GM12891 (cell line): ENCODE results near the gene SHISA8.
A peak's percentile ranks its signal among the peaks of the same experiment; 100 is the strongest.

Experiments
- DNase-seq: peaks from one replicate; pipeline ENCODE4 v3.0.0; 2011; ENCODE audit warnings: low spot score; ENCODE audit not compliant: insufficient read length
- FAIRE-seq: peaks from 2 replicates; lab custom pipeline; 2011; peaks lifted over from hg19 to GRCh38; lab: Jason Lieb, UNC
- PAX5 ChIP-seq: IDR thresholded peaks from 2 replicates; pipeline ENCODE4 v1.6.1; 2011; ENCODE audit warnings: low read length, moderate library complexity, mild to moderate bottlenecking; ENCODE audit not compliant: insufficient read depth, severe bottlenecking
- POLR2A ChIP-seq: IDR thresholded peaks from 2 replicates; pipeline ENCODE4 v1.6.1; 2011; ENCODE audit warnings: low read depth, low read length, control low read depth
- POLR2AphosphoS5 ChIP-seq: IDR thresholded peaks from 2 replicates; pipeline ENCODE4 v1.6.1; 2011; ENCODE audit warnings: low read depth, low read length, control low read depth
- POU2F2 ChIP-seq: IDR thresholded peaks from 2 replicates; pipeline ENCODE4 v1.6.1; 2011; ENCODE audit warnings: low read depth, mild to moderate bottlenecking, control low read depth, low read length, moderate library complexity
- SPI1 ChIP-seq: IDR thresholded peaks from 2 replicates; pipeline ENCODE4 v1.6.1; 2011; ENCODE audit warnings: low read depth, low read length, control low read depth
- TAF1 ChIP-seq: IDR thresholded peaks from 2 replicates; pipeline ENCODE4 v1.6.1; 2011; ENCODE audit warnings: low read depth, low read length, control low read depth

Gene SHISA8

GRCh38 chr22:41946629-41947423 lies 32.0 kb upstream of the SHISA8 start, which contains the start of gene CENPM:
Gene CENPM (minus strand): TSS chr22:41947152. CDS start chr22:41947076, 76 bp downstream.
- no peak for TF ChIP-seq TAF1
- FAIRE-seq: peak; percentile 96
- peak; percentile 79 for DNase-seq

GRCh38 chr22:41943661-41944209 lies 28.9 kb upstream of the SHISA8 start:
- FAIRE-seq (no peak), DNase-seq (no peak)
- TF ChIP-seq TAF1 (no peak), SPI1 (peak; percentile 33; the same call in 1 of the 2 replicates), POLR2A (no peak), PAX5 (no peak), POU2F2 (no peak)

- FAIRE-seq: peak; percentile 99
- TF ChIP-seq TAF1: no peak
- TF ChIP-seq POU2F2: 0 out of 2 replicates have a peak, but pooled peaks have one; percentile 15
- 0 out of 2 replicates have a peak, but pooled peaks have one; percentile 23 for TF ChIP-seq POLR2A
- no peak for TF ChIP-seq POLR2AphosphoS5
- no peak for DNase-seq
Observed at GRCh38 chr22:41940832-41941765, 26.2 kb upstream of the SHISA8 start.

GRCh38 chr22:41939981-41940831 lies 25.3 kb upstream of the SHISA8 start:
- TF ChIP-seq SPI1 (peak; percentile 62), TAF1 (peak; percentile 48; the same call in 1 of the 2 replicates), PAX5 (no peak), POLR2A (peak; percentile 91), POLR2AphosphoS5 (peak; percentile 86; the same call in 1 of the 2 replicates), POU2F2 (peak; percentile 19; the same call in 1 of the 2 replicates)
- FAIRE-seq (peak; percentile 99), DNase-seq (no peak)

- FAIRE-seq (no peak), DNase-seq (no peak)
- TF ChIP-seq POLR2AphosphoS5 (no peak), POLR2A (no peak; the same call in 1 of the 2 replicates), SPI1 (no peak), TAF1 (no peak), POU2F2 (no peak), PAX5 (no peak)
Observed at GRCh38 chr22:41936894-41937169, 22.0 kb upstream of the SHISA8 start.

GRCh38 chr22:41935509-41935908 lies 20.6 kb upstream of the SHISA8 start:
- FAIRE-seq: peak; percentile 28
- no peak for DNase-seq
- TF ChIP-seq SPI1 (no peak), PAX5 (no peak), POLR2A (no peak), POU2F2 (no peak), POLR2AphosphoS5 (no peak), TAF1 (no peak)

GRCh38 chr22:41935015-41935351 lies 20.1 kb upstream of the SHISA8 start:
- TF ChIP-seq TAF1 (no peak), PAX5 (no peak)
- FAIRE-seq (no peak), DNase-seq (no peak)

GRCh38 chr22:41934284-41935014 lies 19.6 kb upstream of the SHISA8 start:
- no peak for TF ChIP-seq SPI1
- TF ChIP-seq POLR2AphosphoS5: no peak
- no peak for TF ChIP-seq POLR2A
- TF ChIP-seq PAX5: no peak
- TF ChIP-seq POU2F2: no peak
- no peak for TF ChIP-seq TAF1
- FAIRE-seq: peak; percentile 75
- no peak for DNase-seq
